ENCODE results near the gene FRAT2.
"Not testable (repeated sequence)": the region's sequence is repeated elsewhere in the genome, so short reads cannot be mapped to it uniquely, and the experiment has no call there.

Gene FRAT2

DNA sequence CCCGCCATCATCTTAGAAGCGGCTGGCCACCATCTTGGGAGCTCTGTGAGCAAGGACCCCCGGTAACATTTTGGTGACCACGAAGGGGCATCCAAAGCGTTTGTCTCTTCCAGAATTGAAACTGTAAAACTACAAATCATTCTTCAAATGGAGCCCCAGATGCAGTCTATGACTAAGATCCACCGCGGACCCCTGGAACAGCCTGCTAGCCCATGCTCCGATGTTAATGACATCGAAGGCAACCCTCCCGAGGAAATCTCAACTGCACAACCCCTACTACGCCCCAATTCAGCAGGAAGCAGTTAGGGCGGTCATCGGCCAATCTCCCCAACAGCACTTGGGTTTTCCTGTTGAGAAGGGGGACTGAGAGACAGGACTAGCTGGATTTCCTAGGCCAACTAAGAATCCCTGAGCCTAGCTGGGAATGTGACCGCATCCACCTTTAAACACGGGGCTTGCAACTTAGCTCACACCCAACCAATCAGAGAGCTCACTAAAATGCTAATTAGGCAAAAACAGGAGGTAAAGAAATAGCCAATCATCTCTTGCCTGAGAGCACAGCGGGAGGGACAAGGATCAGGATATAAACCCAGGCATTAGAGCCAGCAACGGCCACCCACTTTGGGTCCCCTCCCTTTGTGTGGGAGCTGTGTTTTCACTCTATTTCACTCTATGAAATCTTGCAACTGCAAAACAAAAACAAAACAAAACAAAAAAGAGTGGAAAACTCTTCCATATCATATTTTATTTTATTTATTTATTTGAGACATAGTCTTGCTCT lies 43.8 kb downstream of the FRAT2 start:
- DNase-seq = not testable (repeated sequence)

DNA sequence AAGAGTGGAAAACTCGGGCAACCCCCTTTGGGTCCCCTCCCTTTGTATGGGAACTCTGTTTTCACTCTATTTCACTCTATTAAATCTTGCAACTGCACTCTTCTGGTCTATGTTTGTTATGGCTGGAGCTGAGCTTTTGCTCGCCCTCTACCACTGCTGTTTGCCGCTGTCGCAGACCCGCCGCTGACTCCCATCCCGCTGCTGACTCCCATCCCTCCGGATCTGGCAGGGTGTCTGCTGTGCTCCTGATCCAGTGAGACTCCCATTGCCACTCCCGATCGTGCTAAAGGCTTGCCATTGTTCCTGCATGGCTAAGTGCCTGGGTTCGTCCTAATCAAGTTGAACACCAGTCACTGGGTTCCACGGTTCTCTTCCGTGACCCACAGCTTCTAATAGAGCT lies 44.5 kb downstream of the FRAT2 start:
- not testable (repeated sequence) for DNase-seq

All from NCI-H524 treated with DMSO at 0.1 percent for 48 hours (cell line).